Stimulated activated naive CD4-positive, alpha-beta T cell treated with Interleukin-2 at 50 U/mL for 16 hours (primary cell): Measurements from ENCODE around the gene WDFY2.
"Not testable (repeated sequence)": the region's sequence is repeated elsewhere in the genome, so short reads cannot be mapped to it uniquely, and the experiment has no call there.

Experiments
- DNase-seq: peaks from one replicate; lab custom pipeline; 2025; lab: John Stamatoyannopoulos, UW

WDFY2 gene

DNA sequence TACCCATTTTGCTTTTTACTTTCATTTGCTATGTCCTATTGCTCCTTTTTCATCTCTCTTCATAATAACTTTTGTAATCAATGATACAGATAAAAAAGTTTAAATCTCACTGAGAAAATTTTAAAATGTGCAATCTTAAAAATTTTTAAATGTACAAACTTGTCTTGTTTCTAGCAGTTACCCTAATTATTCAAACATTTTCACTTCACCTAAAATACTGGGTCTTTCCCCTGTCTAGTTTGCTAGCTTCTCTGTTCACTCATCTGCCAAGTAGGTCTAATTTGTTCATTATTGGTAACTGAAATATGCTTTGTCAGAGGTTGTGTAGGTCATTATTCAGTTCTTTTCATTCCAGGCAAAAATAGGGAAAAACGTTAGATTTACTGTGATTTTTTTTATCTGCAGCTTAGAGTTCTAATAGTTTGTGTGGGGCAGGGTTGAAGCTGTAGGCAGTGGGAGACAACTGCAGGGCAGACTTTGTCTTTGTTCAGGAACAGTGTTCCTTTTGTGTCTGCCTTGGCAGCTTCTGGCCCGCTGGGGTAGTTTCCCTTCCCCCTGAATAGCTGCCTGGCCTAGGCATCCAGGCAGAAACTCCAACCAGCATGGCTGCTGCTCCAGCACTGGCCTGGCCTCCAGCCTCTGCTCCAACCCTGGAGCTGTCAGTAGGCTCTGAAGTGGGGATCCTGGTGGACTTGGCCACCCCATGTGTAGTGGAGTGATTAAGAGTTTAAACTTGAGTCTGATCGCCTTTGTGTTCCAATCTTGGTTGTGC, 48.5 kb downstream of the WDFY2 start:
- no peak for DNase-seq

DNA sequence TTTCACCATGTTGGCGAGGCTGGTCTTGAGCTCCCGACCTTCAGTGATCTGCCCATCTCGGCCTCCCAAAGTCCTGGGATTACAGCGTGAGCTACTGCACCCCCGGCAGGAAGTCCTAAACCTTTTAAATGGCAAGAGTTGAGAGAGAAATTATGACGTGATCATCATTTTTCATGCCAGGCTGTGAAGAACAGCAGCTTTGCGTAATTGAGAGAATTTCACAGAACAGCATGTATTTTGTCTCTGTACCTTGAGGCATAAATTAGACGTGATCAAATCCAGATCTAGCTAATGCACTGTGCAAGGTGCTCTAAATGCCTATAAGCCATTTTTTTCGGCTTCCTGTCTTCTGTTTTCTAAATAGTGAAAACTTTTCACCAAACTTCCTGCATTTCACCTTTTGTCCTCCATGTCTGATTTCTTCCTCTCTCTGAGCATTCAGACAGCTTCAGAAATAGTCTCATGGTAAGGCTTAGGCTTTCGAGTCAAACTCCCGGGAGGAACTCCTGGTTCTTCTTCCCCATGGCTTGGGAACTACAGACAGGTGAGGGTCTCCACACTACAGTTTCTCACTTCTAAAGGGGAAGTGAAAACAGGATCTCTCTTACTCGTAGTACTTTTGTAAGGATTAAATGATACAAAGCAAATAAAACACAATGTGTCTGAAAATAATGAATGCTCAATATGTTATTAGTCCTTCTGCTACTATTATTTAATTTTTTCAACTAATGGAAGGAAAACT, 51.0 kb downstream of the WDFY2 start:
- no peak for DNase-seq

DNA sequence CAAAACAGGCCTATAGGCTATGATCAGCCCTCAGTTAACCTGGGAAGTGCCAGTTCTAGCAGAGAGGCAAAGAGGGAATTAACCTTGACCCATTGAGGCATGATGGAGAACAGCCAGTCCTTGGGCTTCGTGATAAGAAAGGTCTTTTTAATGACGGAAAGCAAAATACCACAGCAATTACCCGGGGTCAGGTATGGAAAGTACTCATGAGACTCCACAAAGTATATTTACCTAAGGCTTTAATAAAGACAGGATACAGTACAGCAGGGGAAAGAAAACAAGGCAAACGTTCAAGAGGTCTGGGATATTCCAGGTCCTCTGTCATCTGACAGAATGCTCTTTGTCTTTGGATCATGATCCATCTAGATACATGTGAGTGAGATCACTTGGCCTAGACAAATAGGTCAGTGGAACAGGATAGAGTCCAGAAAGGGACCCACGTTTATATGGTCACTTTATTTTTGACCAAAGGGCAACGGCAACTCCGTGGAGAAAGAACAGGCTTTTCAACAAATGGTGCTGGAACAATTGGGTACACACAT, 52.2 kb downstream of the WDFY2 start:
- no peak for DNase-seq

DNA sequence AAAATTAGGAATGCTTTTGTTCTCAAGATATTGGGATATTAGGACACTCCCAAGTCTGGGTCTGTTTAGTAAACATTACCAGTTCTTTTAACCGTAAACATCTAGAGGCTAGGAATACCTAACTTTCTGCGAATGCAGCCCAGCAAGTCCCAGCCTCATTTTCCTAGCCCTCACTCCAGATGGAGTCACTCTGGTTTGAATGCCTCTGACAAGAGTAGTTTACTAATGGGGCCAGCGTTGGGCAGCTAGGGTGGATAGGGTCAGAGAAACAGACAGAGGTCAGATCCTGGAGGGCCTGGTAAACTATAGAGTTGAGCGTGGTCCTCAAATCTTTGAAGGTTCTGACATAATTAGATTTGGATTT, 53.6 kb downstream of the WDFY2 start:
- DNase-seq: no peak

GRCh38 chr13:51638216-51638871, 54.1 kb downstream of the WDFY2 start:
- no peak for DNase-seq

- no peak for DNase-seq
Measured at GRCh38 chr13:51639171-51639570, 54.9 kb downstream of the WDFY2 start.

DNA sequence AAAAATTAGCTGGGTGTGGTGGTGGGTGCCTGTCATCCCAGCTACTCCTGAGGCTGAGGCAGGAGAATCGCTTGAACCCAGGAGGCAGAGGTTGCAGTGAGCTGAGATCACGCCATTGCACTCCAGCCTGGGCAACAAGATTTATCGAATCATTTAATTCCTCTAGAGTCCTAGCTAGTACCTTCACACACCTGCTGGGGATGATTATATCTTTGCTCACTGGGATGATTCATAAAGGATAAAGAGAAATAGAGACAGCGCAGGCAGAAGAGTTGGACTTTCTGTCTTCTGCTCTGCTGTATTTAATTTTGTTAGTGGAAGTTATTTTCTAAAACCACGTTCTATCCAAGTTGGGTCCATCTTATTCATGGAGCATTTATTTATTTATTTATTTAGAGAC, 56.4 kb downstream of the WDFY2 start:
- not testable (repeated sequence) for DNase-seq

DNA sequence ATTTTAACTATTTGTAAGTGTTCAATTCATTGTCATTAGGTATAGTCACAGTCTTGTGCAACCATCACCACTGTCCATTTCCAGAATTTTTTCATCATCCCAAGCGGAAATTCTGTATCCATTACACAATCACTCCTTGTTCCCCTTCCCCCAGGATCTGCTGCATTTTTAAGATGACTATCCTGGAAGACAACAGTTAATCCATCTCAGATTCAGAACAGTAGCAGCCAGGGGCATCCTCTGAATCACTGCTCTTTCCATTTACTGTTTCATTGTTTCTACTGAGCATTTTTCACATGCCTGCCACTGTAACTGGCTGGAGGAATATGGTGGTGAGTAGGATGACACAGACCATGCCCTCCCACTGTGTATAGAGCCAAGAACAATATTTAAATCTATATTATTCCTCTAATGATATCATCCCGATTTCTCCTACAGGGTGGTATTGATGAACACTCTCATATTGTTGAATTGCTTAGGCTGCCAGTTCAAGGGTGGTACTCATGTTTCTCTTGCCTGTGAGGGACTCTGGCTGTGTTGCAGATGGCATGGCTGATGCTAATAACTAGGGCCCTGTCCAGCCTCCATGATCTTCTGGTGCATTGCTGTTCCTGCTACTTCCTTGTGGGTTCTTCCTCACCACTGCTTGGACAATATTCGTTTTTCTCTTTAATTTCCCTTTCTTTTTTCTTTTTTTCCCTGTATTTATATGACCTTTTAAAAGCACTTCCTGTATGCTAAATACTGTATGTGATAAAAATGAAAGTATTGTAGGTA, 59.0 kb downstream of the WDFY2 start:
- no peak for DNase-seq

DNA sequence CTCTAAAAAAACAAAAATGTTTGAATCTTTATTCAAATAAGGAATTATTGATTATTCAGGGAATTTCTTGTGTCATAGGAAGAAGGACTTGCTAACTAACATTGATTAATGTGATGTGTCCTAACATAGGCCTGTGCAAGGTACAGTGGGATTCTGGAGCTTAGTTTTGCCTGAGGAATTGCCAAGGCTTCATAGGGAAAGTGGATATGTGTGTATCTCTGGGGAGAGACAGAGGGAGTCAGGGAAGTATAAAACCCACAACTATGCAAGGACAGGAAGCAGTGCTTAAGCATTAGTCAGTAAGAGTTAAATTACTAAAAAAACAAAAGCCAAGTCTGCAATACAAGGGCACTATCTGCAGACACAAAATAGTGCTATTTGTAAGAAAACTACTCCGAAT, 59.6 kb downstream of the WDFY2 start:
- DNase-seq: no peak

- DNase-seq: no peak
Measured at GRCh38 chr13:51644654-51645053, 60.4 kb downstream of the WDFY2 start.

DNA sequence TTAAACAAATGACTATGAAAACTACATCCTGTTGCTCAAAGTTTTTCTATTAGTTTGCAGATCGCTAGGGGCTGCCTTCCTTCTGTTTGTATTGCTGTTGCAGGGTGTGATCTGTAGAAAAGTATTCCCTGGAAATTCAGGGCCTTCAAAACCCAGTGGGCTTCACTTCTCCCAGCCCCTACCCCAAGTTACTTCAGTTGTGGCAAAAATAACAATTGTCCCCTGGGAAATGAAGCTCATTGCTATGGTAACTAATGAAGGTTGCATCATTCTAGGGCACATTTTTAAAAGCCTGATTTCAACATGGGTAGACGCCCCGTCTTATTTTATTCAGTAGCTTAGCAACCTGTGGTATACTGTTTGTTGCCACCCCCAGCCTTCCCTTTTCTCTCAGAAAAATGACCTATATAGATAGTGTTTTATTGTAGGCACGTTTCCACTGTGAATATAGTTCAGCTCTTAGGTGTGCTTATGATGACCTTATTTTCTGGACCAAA, 60.9 kb downstream of the WDFY2 start:
- peak; percentile 11 for DNase-seq

GRCh38 chr13:51645761-51646670, 61.8 kb downstream of the WDFY2 start:
- no peak for DNase-seq

DNA sequence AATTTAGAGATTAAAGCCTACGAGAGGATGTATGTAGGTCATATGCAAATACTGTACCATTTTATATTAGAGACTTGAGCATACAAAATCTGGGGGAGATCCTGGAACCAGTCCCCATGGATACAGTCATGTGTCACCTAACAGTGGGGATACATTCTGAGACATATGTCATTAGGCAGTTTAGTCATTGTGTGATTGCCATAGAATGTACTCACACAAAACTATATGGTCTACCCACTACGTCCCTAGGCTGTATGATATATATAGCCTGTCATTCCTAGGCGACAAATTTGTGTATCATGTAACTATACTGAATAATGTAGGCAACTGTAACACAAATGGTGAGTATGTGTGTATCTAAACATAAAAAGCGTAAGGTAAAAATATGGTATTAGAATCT, 62.8 kb downstream of the WDFY2 start:
- DNase-seq: no peak

DNA sequence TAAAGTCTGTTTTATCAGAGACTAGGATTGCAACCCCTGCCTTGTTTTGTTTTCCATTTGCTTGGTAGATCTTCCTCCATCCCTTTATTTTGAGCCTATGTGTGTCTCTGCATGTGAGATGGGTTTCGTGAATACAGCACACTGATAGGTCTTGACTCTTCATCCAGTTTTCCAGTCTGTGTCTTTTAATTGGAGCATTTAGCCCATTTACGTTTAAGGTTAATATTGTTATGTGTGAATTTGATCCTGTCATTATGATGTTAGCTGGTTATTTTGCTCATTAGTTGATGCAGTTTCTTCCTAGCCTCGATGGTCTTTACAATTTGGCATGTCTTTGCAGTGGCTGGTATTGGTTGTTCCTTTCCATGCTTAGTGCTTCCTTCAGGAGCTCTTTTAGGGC, 67.9 kb downstream of the WDFY2 start:
- not testable (repeated sequence) for DNase-seq

GRCh38 chr13:51659276-51660127, 75.2 kb downstream of the WDFY2 start:
- DNase-seq: no peak

GRCh38 chr13:51660813-51661212, 76.6 kb downstream of the WDFY2 start:
- DNase-seq: no peak

DNA sequence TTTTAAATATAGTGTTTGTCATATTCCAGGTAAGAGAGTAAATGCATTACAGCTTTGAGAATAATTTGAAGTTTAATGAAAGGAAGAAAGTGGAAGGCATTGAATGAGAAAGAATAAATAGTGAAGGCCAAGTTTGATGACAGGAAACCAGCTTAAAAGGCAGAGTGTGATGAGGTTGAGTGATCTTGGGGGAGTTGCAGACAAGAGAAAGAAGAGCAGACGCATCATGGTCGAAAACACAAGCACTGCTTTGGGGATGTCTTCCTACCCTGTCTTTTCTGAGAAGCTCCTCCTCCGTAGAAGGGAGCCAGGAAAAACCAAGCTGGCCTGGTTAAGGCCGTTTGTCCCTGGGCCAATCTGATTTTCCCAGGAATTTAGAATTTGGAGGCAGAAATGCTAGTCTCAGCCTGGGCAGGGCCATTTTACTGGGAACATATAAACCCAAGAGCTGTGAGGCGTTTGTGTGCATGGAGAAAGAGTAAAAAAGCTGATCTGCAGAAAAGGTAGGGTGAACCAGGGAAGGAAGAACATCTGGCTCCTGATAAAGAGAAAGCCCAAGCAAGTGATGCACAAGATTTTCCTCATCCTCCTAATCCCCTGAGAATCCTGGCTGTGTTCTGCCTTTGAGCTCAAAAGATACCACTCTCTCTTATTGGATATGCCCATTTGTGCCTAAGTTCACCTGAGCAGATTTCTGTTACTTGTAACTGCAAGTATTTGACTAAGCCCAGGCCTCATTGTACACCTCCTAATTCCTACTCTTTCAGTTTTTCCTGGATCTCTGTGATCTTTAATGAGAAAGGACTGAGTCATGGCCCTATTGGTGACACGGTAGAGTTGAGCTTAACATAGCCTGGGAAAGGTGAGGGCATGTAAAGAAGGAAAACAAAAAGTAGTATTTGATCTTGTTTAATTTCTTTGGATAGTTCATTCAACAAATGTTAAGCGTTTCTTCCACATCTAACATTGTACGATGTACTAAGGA, 80.0 kb downstream of the WDFY2 start:
- DNase-seq: no peak

DNA sequence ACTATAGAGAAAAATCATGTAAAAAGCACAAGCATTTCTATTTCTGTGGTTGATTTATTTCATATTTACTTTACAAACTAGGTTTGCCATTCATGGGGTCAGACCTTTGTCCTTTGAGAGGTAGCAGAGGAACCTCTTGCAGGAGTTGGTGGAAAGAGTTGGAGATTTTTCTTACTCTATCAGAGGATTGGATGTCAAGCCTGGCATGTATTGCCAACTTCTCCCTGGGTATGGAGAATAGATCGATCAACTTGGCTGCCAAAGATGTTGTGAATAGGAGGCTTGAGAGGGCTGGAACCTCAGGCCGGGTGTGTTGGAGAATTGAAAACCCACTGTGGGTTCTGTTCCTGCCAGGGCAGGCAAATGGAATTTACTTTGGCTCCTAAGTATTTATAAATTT, 81.2 kb downstream of the WDFY2 start:
- no peak for DNase-seq

DNA sequence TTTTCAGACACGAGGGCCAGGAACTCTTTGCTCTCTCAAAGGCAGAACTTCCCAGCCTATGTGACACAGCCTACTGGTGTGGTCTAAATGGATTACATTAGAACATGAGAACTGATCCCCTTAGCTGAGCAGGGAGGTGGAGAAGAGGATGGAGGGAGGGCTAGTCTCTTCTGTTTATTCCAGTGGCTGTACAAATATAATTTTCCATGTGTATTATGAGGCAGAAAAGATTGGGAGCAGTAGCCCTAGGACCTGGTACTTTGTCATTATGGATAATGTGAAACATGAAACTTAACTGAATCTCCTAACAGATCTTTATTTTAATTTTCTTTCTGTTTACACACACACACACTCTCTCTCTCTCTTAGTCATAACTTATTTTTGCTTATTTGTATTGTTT, 82.1 kb downstream of the WDFY2 start:
- no peak for DNase-seq
